SKM-1 (cell line): ENCODE measurements around the gene STK32C.
"Not testable (repeated sequence)": the region's sequence is repeated elsewhere in the genome, so short reads cannot be mapped to it uniquely, and the experiment has no call there.

Experiments
- DNase-seq: peaks from one replicate; lab custom pipeline; 2025; ENCODE audit not compliant: unreplicated experiment; lab: John Stamatoyannopoulos, UW

Gene STK32C

DNA sequence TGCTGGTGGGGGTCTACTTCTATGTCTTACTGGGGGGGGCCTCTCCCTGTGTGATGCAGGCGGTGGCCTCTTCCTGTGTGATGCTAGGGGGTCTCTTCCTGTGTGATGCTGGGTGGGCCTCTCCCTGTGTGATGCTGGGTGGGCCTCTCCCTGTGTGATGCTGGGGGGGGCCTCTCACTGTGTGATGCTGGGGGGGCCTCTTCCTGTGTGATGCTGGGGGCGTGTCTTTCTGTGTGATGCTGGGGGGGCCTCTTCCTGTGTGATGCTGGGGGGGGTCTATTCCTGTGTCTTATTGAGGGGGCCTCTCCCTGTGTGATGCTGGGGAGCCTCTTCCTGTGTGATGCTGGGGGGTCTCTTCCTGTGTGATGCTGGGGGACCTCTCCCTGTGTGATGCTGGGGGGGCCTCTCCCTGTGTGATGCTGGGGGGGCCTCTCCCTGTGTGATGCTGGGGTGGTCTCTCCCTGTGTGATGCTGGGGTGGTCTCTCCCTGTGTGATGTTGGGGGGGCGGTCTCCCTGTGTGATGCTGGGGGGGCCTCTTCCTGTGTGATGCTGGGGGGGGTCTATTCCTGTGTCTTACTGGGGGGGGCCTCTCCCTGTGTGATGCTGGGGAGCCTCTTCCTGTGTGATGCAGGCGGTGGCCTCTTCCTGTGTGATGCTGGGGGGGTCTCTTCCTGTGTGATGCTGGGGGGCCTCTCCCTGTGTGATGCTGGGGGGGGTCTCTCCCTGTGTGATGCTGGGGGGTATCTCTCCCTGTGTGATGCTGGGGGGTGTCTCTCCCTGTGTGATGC lies 146.7 kb downstream of the STK32C start:
- DNase-seq = not testable (repeated sequence)

DNA sequence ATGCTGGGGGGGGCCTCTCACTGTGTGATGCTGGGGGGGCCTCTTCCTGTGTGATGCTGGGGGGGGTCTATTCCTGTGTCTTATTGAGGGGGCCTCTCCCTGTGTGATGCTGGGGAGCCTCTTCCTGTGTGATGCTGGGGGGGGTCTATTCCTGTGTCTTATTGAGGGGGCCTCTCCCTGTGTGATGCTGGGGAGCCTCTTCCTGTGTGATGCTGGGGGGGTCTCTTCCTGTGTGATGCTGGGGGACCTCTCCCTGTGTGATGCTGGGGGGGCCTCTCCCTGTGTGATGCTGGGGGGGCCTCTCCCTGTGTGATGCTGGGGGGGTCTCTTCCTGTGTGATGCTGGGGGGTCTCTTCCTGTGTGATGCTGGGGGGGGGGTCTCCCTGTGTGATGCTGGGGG lies 147.5 kb downstream of the STK32C start:
- DNase-seq = not testable (repeated sequence)

DNA sequence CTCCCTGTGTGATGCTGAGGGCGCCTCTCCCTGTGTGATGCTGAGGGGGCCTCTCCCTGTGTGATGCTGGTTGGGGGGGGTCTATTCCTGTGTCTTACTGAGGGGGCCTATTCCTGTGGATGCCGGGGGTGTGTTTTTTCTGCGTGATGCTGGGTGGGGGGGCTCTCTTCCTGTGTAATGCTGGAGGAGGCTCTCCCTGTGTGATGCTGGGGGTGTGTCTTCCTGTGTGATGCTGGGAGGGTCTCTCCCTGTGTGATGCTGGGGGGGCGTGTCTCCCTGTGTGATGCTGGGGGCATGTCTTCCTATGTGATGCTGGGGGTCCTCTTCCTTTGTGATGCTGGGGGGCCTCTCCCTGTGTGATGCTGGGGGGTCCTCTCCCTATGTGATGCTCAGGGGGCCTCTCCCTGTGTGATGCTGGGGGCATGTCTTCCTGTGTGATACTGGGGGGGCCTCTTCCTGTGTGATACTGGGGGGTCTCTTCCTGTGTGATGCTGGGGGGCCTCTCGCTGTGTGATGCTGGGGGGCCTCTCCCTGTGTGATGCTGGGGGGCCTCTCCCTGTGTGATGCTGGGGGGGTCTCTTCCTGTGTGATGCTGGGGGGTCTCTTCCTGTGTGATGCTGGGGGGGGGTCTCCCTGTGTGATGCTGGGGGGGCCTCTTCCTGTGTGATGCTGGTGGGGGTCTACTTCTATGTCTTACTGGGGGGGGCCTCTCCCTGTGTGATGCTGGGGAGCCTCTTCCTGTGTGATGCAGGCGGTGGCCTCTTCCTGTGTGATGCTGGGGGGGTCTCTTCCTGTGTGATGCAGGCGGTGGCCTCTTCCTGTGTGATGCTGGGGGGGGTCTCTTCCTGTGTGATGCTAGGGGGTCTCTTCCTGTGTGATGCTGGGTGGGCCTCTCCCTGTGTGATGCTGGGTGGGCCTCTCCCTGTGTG lies 148.2 kb downstream of the STK32C start:
- DNase-seq = not testable (repeated sequence)

DNA sequence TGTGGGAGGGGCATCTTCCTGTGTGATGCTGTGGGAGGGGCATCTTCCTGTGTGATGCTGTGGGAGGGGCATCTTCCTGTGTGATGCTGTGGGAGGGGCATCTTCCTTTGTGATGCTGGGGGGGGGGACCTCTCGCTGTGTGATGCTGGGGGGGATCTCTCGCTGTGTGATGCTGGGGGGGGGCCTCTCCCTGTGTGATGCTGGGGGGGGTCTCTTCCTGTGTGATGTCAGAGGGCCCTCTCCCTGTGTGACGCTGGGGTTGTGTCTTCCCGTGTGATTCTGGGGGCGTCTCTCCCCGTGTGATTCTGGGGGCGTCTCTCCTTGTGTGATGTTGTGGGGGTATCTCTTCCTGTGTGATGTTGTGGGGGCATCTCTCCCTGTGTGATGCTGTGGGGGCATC lies 148.9 kb downstream of the STK32C start:
- DNase-seq = no peak

DNA sequence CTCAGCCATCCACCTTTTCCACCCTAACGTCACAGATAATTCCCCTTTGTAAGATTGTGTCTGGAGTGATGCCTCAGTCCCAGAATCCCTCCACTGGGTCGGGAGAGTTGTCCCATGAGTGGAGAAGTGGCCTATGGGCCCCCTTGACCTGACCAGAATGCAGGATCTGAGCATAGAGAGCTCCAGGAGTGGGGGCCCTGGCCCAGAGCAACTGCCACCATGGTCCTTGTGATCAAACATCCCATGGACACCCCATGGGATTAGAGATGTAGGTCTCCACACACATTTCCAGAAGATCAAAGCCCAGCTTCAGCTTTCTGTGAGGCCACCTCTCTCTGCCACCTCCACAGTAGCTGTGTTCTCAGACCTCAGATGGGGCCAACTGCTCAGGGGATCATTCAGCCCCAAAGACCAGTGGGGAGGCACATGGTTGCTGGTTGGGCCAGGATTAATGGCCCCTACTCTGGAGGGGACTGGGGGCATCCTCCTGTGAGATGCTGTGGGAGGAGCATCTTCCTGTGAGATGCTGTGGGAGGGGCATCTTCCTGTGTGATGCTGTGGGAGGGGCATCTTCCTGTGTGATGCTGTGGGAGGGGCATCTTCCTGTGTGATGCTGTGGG lies 149.5 kb downstream of the STK32C start:
- DNase-seq = no peak
